Jurkat, Clone E6-1 (cell line): ENCODE data around the gene DXO. TPM values are rescaled to one million over a fixed set of nuclear protein-coding genes. Genes with fewer than 3 reads are reported as not detected.
"Not testable (repeated sequence)": the region's sequence is repeated elsewhere in the genome, so short reads cannot be mapped to it uniquely, and the experiment has no call there.

Source experiments
- DNase-seq: peaks from one replicate; pipeline ENCODE4 v3.0.0-alpha.2; 2011; ENCODE audit warnings: low read depth, low spot score
- H3K4me3 ChIP-seq: 2 replicates; pipeline ENCODE4 v1.5.1; 2011; ENCODE audit warnings: mild to moderate bottlenecking, low read length, control low read depth, moderate library complexity
- polyA plus RNA-seq: library from polyadenylated mRNA; unstranded; fragments of >200 nt; gene quantifications from one replicate; pipeline ENCODE4 v1.2.1, GENCODE V29; 2012; ENCODE audit warnings: missing spikeins; ENCODE audit not compliant: insufficient read length, insufficient read depth

The DXO gene
- polyA plus RNA-seq, result 21.5 TPM

DNA sequence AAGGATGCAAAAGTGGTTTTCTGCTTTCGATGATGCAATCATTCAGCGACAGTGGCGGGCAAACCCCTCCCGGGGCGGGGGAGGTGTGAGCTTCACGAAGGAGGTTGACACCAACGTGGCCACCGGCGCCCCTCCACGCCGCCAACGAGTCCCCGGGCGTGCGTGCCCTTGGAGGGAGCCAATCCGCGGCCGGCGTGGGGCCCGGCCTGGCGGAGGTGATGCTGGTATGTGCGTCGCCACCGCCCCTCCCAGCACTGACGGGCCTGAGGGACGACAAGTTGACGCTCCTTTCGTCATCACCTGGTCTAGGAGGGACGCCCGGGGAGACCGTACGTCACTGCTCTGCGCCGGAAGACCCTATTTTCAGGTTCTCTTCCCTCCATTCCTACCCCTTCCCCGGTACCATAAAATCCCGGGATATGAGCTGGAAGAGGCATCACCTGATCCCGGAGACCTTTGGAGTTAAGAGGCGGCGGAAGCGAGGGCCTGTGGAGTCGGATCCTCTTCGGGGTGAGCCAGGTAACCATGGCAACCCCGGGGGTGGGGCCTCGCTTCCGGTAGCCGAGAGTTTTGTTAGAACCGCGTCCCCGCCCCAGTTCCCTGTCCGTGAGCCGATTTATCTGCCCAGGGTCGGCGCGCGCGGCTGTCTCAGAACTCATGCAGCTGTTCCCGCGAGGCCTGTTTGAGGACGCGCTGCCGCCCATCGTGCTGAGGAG, at the start of gene DXO:
DXO (minus strand) TSS at position 146 of the 716 bp plus-strand sequence. CDS start 463 bp downstream, outside the sequence.
- H3K4me3 ChIP-seq, result peak within 1 kb of the TSS; percentile 89
- peak; percentile 98 for DNase-seq

DNA sequence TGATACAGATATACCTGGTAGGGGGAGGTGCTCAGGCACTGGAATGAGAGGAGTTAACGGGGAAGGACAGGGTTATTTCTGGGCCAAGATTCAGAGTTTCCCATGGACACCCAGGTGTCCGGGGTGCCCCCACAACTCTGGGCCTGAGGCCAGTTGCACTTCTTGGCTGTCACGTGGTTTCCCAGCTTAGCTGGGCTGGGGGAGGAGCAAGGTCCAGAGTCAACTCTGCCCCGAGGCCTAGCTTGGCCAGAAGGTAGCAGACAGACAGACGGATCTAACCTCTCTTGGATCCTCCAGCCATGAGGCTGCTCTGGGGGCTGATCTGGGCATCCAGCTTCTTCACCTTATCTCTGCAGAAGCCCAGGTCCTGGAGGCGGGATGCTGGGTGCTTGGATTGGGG, 42.6 kb upstream of the DXO start, which contains the start of gene C4B:
C4B (plus strand) TSS at position 249 of the 400 bp plus-strand sequence; CDS start at position 300, 51 bp downstream.
- not testable (repeated sequence) for DNase-seq, H3K4me3 ChIP-seq

DNA sequence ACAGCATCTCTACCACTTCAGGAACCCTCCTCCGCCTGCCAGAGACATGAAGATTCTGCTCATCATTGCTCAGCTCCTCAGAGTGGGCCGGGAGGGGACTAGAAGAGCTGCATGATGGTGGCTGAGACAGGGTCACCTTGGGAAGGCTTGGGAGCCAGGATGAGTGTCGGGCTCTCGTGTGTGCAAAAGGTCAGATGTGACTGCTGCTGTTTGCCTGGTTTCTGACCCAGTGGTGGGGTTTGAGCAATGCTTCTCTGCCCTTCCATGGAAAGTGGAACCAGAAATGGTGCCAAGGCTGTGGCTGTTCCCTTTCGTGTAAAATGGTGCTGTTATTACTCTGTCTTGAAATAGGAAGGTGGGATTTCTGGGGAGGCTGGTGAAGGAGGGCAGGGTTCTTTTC, 41.8 kb upstream of the DXO start:
- DNase-seq, H3K4me3 ChIP-seq: not testable (repeated sequence)

DNA sequence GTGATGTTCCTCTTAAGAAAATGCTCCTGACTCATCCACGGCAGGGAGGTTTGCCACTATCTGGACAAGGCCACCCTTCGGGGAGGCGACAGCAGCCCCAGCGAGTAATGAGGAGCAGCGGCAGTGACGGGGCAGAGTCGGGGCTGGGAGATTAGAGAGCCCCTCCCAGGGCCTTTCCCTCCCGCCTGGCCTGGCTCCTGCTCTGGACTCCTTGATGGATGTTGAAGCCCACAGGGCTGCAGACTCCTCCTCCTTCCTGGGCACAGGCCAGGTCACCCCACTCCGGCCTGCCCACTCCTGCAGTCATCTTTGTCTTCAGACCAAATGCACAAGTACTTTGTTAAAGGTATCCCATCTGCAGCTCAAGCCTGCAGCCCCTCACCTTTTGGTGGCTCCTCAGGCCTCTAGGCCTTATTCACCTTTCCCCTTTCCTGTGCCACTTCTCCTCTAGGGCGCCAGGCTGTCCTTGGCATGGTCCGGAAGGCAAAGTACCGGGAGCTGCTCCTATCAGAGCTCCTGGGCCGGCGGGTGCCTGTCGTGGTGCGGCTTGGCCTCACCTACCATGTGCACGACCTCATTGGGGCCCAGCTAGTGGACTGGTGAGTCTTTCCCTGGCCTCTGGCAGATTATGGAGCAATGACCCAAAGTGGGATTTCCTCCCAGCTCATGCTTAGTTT, 41.1 kb upstream of the DXO start:
- H3K4me3 ChIP-seq, DNase-seq: not testable (repeated sequence)

DNA sequence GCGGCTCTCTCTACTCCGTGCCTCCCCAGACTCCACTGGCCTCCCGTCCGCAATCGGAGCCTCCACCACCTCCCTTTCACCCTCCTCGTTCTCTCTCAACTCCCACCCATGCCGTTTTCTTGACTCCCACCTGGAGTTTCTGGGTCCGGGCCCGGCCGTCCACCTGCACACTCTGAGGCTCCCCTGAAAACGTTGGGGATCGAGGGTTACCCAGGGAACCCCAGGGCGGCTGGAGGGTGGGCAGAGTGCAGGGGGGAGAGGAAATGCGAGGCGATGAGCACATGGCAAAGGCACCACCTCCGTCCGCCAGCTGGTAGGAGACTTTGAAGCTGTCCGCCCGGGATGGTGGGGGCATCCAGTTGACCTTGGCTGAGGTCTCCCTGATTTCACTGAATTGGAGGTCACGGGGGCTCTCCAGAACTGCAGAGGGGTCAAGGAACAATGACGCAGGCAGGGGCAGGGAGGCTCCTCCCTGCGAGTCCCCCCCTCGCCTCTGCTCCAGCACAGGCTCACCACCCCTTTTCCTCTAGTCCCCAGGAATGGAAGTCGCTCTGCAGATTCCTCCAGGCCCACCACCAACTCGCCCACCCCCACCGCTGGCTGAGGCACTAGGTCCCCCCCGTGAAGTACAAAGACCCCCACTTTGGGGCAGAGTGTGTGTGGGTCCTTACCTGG, 39.1 kb upstream of the DXO start:
- H3K4me3 ChIP-seq, DNase-seq: not testable (repeated sequence)

DNA sequence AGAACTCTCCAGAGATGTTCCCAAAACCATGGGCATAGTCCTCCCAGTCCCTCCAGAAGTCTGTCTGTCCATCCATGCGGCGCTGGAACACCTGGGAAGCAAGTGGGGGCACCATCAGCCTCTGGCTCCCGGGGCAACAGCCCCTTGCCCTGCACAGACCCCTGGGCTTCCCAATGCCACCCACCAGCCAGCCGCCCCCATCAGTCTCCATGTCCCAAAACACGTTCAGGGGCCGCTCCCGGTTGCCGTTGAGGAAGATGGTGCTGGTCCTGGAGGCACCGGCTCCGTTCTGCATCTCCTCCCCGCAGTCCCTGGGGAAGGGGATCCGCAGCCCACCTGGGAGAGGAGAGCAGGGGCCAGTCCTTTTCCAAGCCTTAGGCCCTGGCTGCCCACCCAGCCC, 37.6 kb upstream of the DXO start:
- H3K4me3 ChIP-seq, DNase-seq: not testable (repeated sequence)

DNA sequence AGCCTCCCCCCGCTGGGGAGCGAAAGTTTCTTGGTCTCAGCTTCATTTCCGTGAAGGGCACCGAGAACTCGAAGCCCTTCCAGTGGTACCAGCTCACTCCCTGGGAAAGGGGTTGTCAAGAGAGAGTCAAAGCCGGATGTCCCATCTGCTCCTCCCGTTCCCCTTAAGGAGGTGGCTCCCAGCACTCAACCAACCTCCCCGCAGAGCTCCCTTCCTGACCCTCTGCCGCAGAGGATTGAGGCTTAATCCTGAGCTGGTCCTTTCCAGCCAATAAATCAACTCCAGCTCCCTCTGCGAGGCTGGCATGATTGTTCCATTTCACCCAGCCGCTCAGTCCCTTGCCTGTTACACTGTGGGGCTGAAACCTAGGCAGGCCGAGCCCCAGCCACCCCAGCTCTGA, 36.7 kb upstream of the DXO start:
- not testable (repeated sequence) for DNase-seq, H3K4me3 ChIP-seq

DNA sequence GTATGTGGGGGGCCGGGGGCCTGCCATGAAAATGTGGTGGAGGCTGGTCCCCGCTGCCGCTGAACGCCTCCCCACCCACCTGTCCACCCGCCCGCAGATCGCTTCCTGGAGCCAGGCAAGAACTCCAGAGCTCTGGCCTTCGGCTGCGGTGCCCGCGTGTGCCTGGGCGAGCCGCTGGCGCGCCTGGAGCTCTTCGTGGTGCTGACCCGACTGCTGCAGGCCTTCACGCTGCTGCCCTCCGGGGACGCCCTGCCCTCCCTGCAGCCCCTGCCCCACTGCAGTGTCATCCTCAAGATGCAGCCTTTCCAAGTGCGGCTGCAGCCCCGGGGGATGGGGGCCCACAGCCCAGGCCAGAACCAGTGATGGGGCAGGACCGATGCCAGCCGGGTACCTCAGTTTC, 36.1 kb upstream of the DXO start:
- DNase-seq, H3K4me3 ChIP-seq: not testable (repeated sequence)

DNA sequence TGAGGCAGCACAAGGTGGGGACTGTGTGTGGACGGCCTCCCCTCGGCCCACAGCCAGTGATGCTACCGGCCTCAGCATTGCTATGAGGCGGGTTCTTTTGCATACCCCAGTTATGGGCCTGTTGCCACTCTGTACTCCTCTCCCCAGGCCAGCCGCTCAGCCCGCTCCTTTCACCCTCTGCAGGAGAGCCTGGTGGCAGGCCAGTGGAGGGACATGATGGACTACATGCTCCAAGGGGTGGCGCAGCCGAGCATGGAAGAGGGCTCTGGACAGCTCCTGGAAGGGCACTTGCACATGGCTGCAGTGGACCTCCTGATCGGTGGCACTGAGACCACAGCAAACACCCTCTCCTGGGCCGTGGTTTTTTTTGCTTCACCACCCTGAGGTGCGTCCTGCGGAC, 35.1 kb upstream of the DXO start:
- not testable (repeated sequence) for H3K4me3 ChIP-seq

DNA sequence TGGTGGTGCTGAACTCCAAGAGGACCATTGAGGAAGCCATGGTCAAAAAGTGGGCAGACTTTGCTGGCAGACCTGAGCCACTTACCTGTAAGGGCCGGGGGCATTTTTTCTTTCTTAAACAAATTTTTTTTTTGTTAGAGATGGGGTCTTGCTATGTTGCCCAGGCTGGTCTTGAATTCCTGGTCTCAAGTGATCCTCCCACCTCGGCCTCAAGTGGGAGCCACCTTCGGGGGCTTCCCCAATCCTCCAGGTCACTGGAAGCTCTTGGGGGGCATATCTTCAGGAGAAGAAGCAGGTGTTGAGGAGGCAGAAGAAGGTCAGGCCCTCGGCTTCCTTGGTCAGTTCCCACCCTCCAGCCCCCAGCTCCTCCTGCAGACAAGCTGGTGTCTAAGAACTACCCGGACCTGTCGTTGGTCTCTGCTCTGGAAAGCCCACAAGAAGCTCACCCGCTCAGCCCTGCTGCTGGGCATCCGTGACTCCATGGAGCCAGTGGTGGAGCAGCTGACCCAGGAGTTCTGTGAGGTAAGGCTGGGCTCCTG, 34.1 kb upstream of the DXO start:
- not testable (repeated sequence) for DNase-seq, H3K4me3 ChIP-seq

More for the DNA sequence above, 35.1 kb upstream of the DXO start:
- not testable (repeated sequence) for DNase-seq

DNA sequence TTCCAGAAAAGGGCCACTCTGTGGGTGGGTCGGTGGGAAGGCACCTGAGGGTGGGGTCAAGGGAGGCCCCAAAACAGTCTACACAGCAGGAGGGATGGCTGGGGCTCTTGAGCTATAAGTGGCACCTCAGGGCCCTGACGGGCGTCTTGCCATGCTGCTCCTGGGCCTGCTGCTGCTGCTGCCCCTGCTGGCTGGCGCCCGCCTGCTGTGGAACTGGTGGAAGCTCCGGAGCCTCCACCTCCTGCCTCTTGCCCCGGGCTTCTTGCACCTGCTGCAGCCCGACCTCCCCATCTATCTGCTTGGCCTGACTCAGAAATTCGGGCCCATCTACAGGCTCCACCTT, 33.6 kb upstream of the DXO start:
- DNase-seq, H3K4me3 ChIP-seq: not testable (repeated sequence)

DNA sequence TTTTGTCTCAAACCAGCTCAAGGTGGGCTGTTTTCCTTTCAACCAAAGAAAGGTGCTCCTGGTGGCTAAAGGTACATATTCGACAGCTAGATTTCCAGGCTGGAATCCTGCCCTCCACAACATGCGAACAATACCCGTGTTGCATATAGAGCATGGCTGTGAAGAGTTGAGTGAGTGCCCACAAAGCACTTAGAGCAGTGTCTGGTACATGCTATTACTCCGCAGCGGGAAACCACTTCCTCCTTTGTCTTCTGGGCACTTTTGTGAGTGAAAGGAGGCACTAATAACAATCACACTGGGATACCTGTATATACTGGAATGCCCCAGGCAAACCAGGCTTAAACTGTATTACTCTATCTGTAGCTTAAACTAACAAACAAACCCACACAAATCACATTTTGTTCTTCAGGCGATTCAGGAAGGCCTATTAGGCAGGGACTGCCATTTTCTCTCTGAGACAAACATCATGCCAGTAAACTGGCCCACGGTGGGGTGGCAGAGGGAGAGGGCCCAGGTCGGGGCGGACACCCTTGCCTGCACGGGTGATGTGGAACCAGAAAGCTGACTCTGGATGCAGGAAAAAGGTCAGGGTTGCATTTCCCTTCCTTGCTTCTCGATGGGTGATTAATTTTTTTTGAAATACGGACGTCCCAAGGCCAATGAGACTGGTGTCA, 33.1 kb upstream of the DXO start:
- not testable (repeated sequence) for H3K4me3 ChIP-seq, DNase-seq

DNA sequence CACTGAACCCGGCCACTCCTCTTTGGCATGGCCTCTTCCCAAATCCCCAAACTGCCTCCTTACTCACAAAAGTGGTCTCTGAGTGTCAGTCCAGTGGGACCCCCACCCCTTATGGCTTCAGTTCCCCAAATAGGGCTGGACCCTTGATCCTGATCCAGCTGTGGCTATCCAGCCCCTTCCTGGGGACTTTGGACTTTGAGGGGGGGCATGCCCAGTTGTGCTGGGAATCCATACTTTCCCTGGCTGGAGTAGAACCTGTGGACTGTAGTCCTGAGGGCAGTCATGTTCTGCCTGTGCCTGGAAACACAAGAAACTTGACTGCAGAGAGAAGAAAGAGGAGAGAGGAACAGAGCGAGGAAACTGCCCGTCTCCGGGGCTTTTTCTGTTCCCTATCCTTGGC, 32.5 kb upstream of the DXO start:
- DNase-seq, H3K4me3 ChIP-seq: not testable (repeated sequence)

DNA sequence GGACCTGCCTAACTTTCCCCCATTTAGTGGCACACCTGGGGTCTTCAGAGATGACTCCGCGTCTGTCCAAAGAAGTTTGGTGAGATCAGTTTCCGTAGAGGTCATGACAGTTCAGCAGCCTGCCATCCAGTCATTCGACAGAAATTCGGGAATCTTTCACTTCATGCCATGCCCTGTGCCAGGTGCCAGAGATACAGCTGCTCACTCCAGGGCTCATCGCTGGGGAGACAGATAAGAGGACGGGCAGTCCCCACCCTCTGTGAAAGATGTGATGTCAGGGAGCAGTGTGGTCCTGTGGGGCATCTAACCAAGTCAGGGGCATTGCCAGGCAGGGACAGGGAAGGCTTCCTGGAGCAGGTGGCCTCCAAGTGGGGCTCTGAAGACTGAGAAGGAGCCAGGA, 31.4 kb upstream of the DXO start:
- not testable (repeated sequence) for DNase-seq, H3K4me3 ChIP-seq

DNA sequence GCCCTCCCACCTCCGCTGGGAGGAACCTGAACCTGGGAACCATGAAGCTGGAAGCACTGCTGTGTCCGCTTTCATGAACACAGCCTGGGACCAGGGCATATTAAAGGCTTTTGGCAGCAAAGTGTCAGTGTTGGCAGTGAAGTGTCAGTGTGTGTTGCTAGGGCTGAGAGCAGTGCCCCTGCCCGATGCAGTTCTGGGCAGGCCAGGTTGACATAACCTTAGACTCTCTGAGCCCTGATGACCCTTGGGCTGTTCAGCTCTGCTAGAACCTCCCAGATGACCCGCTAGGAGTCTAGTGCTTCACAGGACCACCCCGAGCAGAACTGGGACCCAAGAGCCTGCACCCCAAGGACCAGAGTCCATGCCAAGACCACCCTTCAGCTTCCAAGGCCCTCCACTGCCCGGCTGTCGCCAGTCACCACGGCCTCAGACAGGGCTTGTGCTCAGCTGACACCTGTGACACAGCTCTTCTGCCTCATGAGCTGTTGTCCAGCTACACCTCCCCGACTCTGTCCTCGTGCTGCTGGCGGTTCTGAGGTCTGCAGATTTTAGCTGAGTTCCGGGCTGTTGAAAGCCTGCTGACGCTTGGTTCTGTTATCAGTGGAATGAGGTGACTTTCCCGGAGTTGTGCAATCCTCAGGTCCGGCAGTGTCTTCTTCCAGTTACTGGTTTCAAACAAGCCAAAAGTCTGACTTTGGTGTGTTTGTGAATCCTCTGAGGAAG, 30.8 kb upstream of the DXO start:
- DNase-seq, H3K4me3 ChIP-seq: not testable (repeated sequence)

DNA sequence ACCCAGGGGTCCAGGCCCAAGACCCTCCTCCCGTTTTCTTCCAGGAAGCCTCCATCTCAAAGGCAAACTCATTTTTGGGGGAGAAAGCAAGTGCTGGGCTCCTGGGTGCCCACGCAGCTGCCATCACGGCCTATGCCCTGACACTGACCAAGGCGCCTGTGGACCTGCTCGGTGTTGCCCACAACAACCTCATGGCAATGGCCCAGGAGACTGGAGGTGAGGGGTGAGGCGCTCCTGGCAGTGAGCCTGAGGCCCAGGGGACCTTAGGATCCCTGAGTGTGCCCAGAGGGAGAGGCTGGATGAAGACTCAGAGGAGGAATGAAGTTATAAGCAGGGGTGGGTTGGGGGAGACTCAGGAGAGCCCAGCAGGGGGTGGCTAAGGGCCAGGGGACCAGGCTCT, 24.4 kb upstream of the DXO start:
- H3K4me3 ChIP-seq, DNase-seq: not testable (repeated sequence)

DNA sequence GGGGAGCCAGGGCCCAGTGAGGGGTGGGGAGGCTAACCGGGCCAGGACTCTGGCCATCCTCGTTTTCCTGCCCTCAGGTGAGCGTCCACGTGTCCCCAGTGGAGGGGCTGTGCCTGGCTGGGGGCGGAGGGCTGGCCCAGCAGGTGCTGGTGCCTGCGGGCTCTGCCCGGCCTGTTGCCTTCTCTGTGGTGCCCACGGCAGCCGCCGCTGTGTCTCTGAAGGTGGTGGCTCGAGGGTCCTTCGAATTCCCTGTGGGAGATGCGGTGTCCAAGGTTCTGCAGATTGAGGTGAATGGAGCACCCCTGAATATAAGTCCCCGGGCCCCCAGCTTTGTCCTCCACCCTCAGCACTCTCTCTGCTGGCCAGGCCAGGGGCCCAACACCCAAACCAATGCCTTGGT, 22.5 kb upstream of the DXO start:
- DNase-seq, H3K4me3 ChIP-seq: not testable (repeated sequence)

DNA sequence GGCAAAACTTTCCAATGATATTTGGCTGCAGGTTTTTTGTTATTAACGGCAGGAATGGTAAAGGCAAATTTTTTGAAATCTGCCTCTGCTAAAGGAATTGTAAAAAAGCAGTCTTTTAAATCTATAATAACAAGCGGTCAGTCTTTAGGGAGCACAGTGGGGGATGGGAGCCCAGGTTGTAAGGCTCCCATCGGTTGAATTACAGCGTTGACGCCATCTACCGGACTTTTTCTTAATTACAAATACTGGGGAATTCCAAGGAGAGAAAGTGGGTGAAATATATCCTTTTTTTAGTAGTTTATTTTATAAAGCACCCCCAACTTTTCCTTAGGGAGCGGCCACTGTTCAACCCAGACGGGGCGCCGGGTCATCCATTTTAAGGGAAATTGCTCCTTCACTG, 17.4 kb upstream of the DXO start:
- H3K4me3 ChIP-seq, DNase-seq: not testable (repeated sequence)
